Measurements from ENCODE around the gene CHL1.

DNA sequence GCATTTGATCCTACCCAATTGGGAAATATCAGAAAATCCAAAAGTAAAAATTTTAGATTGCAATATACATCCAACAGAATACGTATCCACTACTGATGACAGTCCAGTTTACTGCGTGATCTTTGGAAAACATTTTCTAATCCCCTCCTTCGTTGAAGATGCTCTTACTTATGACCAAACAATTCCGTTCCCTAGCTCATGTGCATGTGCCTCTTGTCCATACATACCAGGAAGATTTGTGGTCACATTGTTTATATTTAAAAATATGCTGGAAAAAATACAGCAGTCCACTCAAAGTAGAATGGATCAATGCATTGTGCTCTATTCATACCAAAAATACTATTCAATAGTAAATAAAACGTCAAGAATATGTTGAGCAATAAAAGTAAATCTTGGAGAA, 135.3 kb downstream of the CHL1 start:
- TF ChIP-seq POLR2A (IDR thresholded peaks at IDR 0.05; ENCODE audit: low read length) = no peak
- TF ChIP-seq GATA1 (IDR thresholded peaks at IDR 0.05; ENCODE audit: low read depth, low read length) = no peak

Data from erythroblast (primary cell).